ENCODE measurements around the gene GMPR2.

GMPR2 gene

GRCh38 chr14:24232121-24232644 is 546 bp upstream of the GMPR2 start, which contains the start of gene NEDD8:
Gene NEDD8, minus strand, starts transcription at chr14:24232367. Its CDS starts 100 bp downstream, at chr14:24232267.
- peak; percentile 96 for DNase-seq

- DNase-seq: peak; percentile 69
Measured at GRCh38 chr14:24233538-24233866, 773 bp downstream of the GMPR2 start.

GRCh38 chr14:24234095-24235005 is 1.6 kb downstream of the GMPR2 start:
- no peak for DNase-seq

- DNase-seq: no peak
Measured at GRCh38 chr14:24235804-24236688, 3.3 kb downstream of the GMPR2 start.

GRCh38 chr14:24236689-24237462 is 4.1 kb downstream of the GMPR2 start:
- no peak for DNase-seq

GRCh38 chr14:24237463-24237955 is 4.8 kb downstream of the GMPR2 start:
- no peak for DNase-seq

- DNase-seq: peak; percentile 65
Measured at GRCh38 chr14:24238123-24238522, 5.4 kb downstream of the GMPR2 start.

GRCh38 chr14:24238527-24239037 is 5.9 kb downstream of the GMPR2 start:
- peak; percentile 59 for DNase-seq

GRCh38 chr14:24240110-24240918 is 7.6 kb downstream of the GMPR2 start:
- no peak for DNase-seq

GRCh38 chr14:24241829-24242443 is 9.2 kb downstream of the GMPR2 start:
- DNase-seq: peak; percentile 97

- DNase-seq: no peak
Measured at GRCh38 chr14:24243336-24243836, 10.7 kb downstream of the GMPR2 start.

GRCh38 chr14:24245350-24245749 is 12.6 kb downstream of the GMPR2 start:
- peak; percentile 50 for DNase-seq

- DNase-seq: peak; percentile 65
Measured at GRCh38 chr14:24246765-24247212, 14.1 kb downstream of the GMPR2 start.

GRCh38 chr14:24247422-24247821 is 14.7 kb downstream of the GMPR2 start:
- peak; percentile 59 for DNase-seq

GRCh38 chr14:24249230-24250021 is 16.7 kb downstream of the GMPR2 start:
- peak; percentile 51 for DNase-seq

GRCh38 chr14:24250354-24250753 is 17.6 kb downstream of the GMPR2 start:
- peak; percentile 45 for DNase-seq

- no peak for DNase-seq
Measured at GRCh38 chr14:24251880-24252288, 19.2 kb downstream of the GMPR2 start.

- DNase-seq: no peak
Measured at GRCh38 chr14:24252289-24253124, 19.8 kb downstream of the GMPR2 start.

GRCh38 chr14:24253936-24254335 is 21.2 kb downstream of the GMPR2 start:
- no peak for DNase-seq
